HFF-Myc (cell line): ENCODE results near the gene PTPDC1.

ENCODE experiments used
- DNase-seq: peaks from one replicate; pipeline ENCODE4 v3.0.0-alpha.2; 2011; ENCODE audit warnings: low read depth; ENCODE audit errors: extremely low read depth
- H3K4me3 ChIP-seq: replicated peaks from 2 replicates; pipeline ENCODE4 v1.5.1; 2011; ENCODE audit warnings: low read depth, mild to moderate bottlenecking, control low read depth, low read length
- CTCF ChIP-seq: IDR thresholded peaks from 2 replicates; pipeline ENCODE4 v1.5.1; 2012; ENCODE audit warnings: mild to moderate bottlenecking, low read depth, low read length, control low read depth; ENCODE audit errors: missing control alignments

Gene PTPDC1

GRCh38 chr9:94127806-94128205, 43.5 kb downstream of the PTPDC1 start:
- TF ChIP-seq CTCF: no peak
- DNase-seq: no peak
- no peak overlapping the region for H3K4me3 ChIP-seq

- no peak for TF ChIP-seq CTCF
- H3K4me3 ChIP-seq: no peak overlapping the region
- no peak for DNase-seq
These were observed 44.3 kb downstream of the PTPDC1 start for GRCh38 chr9:94128580-94128979.

GRCh38 chr9:94134629-94135028, 50.4 kb downstream of the PTPDC1 start:
- no peak for TF ChIP-seq CTCF
- H3K4me3 ChIP-seq: no peak overlapping the region
- no peak for DNase-seq

GRCh38 chr9:94135222-94135621, 51.0 kb downstream of the PTPDC1 start:
- TF ChIP-seq CTCF: no peak
- peak; percentile 49 for DNase-seq
- no peak overlapping the region for H3K4me3 ChIP-seq

GRCh38 chr9:94139672-94140417, 55.6 kb downstream of the PTPDC1 start:
- DNase-seq: peak; percentile 97
- peak overlapping the region; percentile 15 for H3K4me3 ChIP-seq
- TF ChIP-seq CTCF: no peak

- peak overlapping the region; percentile 15 for H3K4me3 ChIP-seq
- no peak for TF ChIP-seq CTCF
- no peak for DNase-seq
These were observed 56.1 kb downstream of the PTPDC1 start for GRCh38 chr9:94140418-94140780.
